GM12878 (cell line): ENCODE measurements around the gene LAT. TPM values are rescaled to one million over a fixed set of nuclear protein-coding genes. Genes with fewer than 3 reads are reported as not detected.

Experiments used
- ATAC-seq: fragments of 200-7000 bp; cut with Tn5 transposase; 3 replicates; pipeline ENCODE4 v1.9.1; 2020; ENCODE audit warnings: mild to moderate bottlenecking, moderate library complexity
- BruUV-seq: library from RNA; stranded (reverse); fragments of 400-500 nt; replicated peaks from 2 replicates; lab custom pipeline; 2021; lab: Mats Ljungman, UMichigan
- CTCF ChIA-PET: fragments of 300-600 bp; sonication (Branson Sonifier 250); formaldehyde crosslinking; extraction: SDS; loops from one replicate; lab custom pipeline; 2021; ENCODE audit warnings: inconsistent platforms; lab: Yijun Ruan, JAX
- POLR2A ChIA-PET: fragments of 350-600 bp; formaldehyde crosslinking; extraction: SDS; loops from one replicate; lab custom pipeline; 2021; ENCODE audit warnings: inconsistent platforms; lab: Charles Lee
- RAD21 ChIA-PET: fragments of 300-600 bp; sonication (Branson Sonifier 250); formaldehyde crosslinking; loops from one replicate; lab custom pipeline; 2023; ENCODE audit warnings: antibody characterized with exemption; ENCODE audit not compliant: unreplicated experiment; lab: Charles Lee
- SMC1A ChIA-PET: fragments of 300-600 bp; sonication (Branson Sonifier 250); formaldehyde crosslinking; loops from one replicate; lab custom pipeline; 2023; ENCODE audit not compliant: unreplicated experiment, uncharacterized antibody; lab: Charles Lee
- DNase-seq: peaks from one replicate; pipeline ENCODE4 v3.0.0-alpha.2; 2011; ENCODE audit warnings: low read depth, low spot score
- FAIRE-seq: peaks from 3 replicates; lab custom pipeline; 2011; peaks lifted over from hg19 to GRCh38; lab: Jason Lieb, UNC
- H2AFZ ChIP-seq: 2 replicates; pipeline ENCODE4 v1.6.0; 2011; ENCODE audit warnings: low read depth, low read length, control low read depth; ENCODE audit not compliant: control insufficient read depth
- H3K27ac ChIP-seq: 2 replicates; pipeline ENCODE4 v1.5.1; 2011; ENCODE audit warnings: control low read depth; ENCODE audit not compliant: control insufficient read depth, insufficient read depth
- H3K27me3 ChIP-seq, 2 experiments: replicated peaks in 1 of 2; 2 replicates each; pipeline versions ENCODE4 v1.6.0 to v1.6.1; 2011; ENCODE audit warnings: low read length in 1 of 2; ENCODE audit not compliant: control insufficient read depth in 2 of 2, insufficient read depth in 2 of 2
- H3K36me3 ChIP-seq, 2 experiments: 2 replicates each; pipeline ENCODE4 v1.5.1; 2011; ENCODE audit warnings: low read length in 1 of 2; ENCODE audit not compliant: control insufficient read depth in 2 of 2, insufficient read depth in 2 of 2
- H3K4me1 ChIP-seq: 2 replicates; pipeline ENCODE4 v1.6.1; 2011; ENCODE audit warnings: mild to moderate bottlenecking, low read length, moderate library complexity, mixed read lengths; ENCODE audit not compliant: control insufficient read depth, insufficient read depth
- H3K4me2 ChIP-seq: 2 replicates; pipeline ENCODE4 v1.6.0; 2011; ENCODE audit warnings: control low read depth; ENCODE audit not compliant: control insufficient read depth, insufficient read depth
- H3K4me3 ChIP-seq: fragments of 200-600 bp; sonication (generic); 2 replicates; pipeline ENCODE4 v1.5.1; 2016
- H3K79me2 ChIP-seq: 2 replicates; pipeline ENCODE4 v1.6.0; 2011; ENCODE audit warnings: low read length; ENCODE audit not compliant: control insufficient read depth, insufficient read depth
- H3K9ac ChIP-seq: 2 replicates; pipeline ENCODE4 v1.8.0; 2011; ENCODE audit warnings: low read length, control low read depth, mixed read lengths; ENCODE audit not compliant: control insufficient read depth, insufficient read depth
- H3K9me3 ChIP-seq: replicated peaks from 3 replicates; pipeline ENCODE4 v1.5.1; 2011; ENCODE audit warnings: mild to moderate bottlenecking, low read length; ENCODE audit not compliant: control insufficient read depth, insufficient read depth
- H4K20me1 ChIP-seq: 2 replicates; pipeline ENCODE4 v1.6.0; 2011; ENCODE audit not compliant: control insufficient read depth, insufficient read depth
- CREB1 ChIP-seq: IDR thresholded peaks from 2 replicates; pipeline ENCODE4 v1.6.1; 2012; ENCODE audit warnings: low read depth, mild to moderate bottlenecking, inconsistent platforms
- FOS ChIP-seq: IDR thresholded peaks from 3 replicates; pipeline ENCODE4 v1.6.1; 2011; ENCODE audit warnings: borderline replicate concordance; ENCODE audit not compliant: insufficient read length; ENCODE audit errors: extremely low read depth
- GABPA ChIP-seq: IDR thresholded peaks from 2 replicates; pipeline ENCODE4 v1.6.1; 2014; ENCODE audit warnings: antibody characterized with exemption, low read depth, mild to moderate bottlenecking, inconsistent platforms
- HDAC2 ChIP-seq: fragments of 200-600 bp; sonication (generic); IDR thresholded peaks from 2 replicates; pipeline ENCODE4 v1.6.1; 2017
- NFXL1 ChIP-seq: fragments of 450-650 bp; IDR thresholded peaks from 2 replicates; pipeline ENCODE4 v1.6.1; 2017; ENCODE audit warnings: antibody characterized with exemption, mild to moderate bottlenecking, borderline replicate concordance
- NRF1 ChIP-seq: conservative IDR thresholded peaks from 2 replicates; pipeline ENCODE4 v1.6.1; 2011; ENCODE audit warnings: mild to moderate bottlenecking, low read depth, low read length, improper control_type of control experiment
- POLR2AphosphoS5 ChIP-seq: IDR thresholded peaks from 2 replicates; pipeline ENCODE4 v1.6.1; 2011; ENCODE audit warnings: mild to moderate bottlenecking, low read length, inconsistent platforms
- RB1 ChIP-seq: fragments of 450-650 bp; formaldehyde crosslinking; IDR thresholded peaks from 2 replicates; pipeline ENCODE4 v1.6.1; 2017; ENCODE audit warnings: mild to moderate bottlenecking, borderline replicate concordance
- RCOR1 ChIP-seq: conservative IDR thresholded peaks from 2 replicates; pipeline ENCODE4 v1.6.1; 2012; ENCODE audit warnings: low read depth, low read length, improper control_type of control experiment
- TBL1XR1 ChIP-seq: IDR thresholded peaks from 2 replicates; pipeline ENCODE4 v1.6.1; 2012; ENCODE audit warnings: low read depth, low read length, improper control_type of control experiment
- TCF12 ChIP-seq: IDR thresholded peaks from 2 replicates; pipeline ENCODE4 v1.6.1; 2011; ENCODE audit warnings: low read depth, mild to moderate bottlenecking, low read length
- TCF3 ChIP-seq: IDR thresholded peaks from 2 replicates; pipeline ENCODE4 v1.6.1; 2012; ENCODE audit warnings: low read depth, mild to moderate bottlenecking, low read length, borderline replicate concordance; ENCODE audit not compliant: insufficient read depth
- ZNF217 ChIP-seq: fragments of 450-650 bp; IDR thresholded peaks from 2 replicates; pipeline ENCODE4 v1.6.1; 2017; ENCODE audit warnings: antibody characterized with exemption, mild to moderate bottlenecking
- ZNF274 ChIP-seq: IDR thresholded peaks from one replicate; pipeline ENCODE4 v1.8.0; 2011; ENCODE audit not compliant: insufficient read length, insufficient read depth
- whole genome bisulfite sequencing: methylation state at CpG from one replicate; pipeline ENCODE4 v1.1.6; 2016; ENCODE audit warnings: low lambda C conversion rate; ENCODE audit not compliant: insufficient replicate concordance, insufficient coverage; ENCODE audit errors: missing lambda C conversion rate; 5-methylcytosine and 5-hydroxymethylcytosine counted together
- in situ Hi-C: fragments of 300-500 bp; cut with MboI; formaldehyde crosslinking; loops from 9 replicates; pipeline ENCODE4 v1.14.3; 2018; ENCODE audit warnings: mixed read lengths
- intact Hi-C: fragments of 100-400 bp; cut with micrococcal nuclease; formaldehyde crosslinking; loops from one replicate; pipeline ENCODE4 v1.14.2; 2022; ENCODE audit not compliant: unreplicated experiment
- polyA plus RNA-seq, 11 experiments: library from polyadenylated mRNA; depleted of rRNA in 4 of 11; unstranded in 6 of 11; stranded (reverse) in 5 of 11; fragments of >200 nt; fragmentation: Nextera tagmentation in 4 of 11; fragmentation: Illumina TruSeq in 1 of 11; extraction: Ambion mirVana in 4 of 11; extraction: Trizol in 1 of 11; gene quantifications; 1 replicate in 1 of 11; 2 replicates in 10 of 11; pipeline versions ENCODE4 v1.2.1 to v1.2.3, GENCODE V29; 2011 to 2016; ENCODE audit warnings: inconsistent platforms in 2 of 11, missing spikeins in 2 of 11, low read depth in 1 of 11
- total RNA-seq, 4 experiments: library from RNA; depleted of rRNA in 3 of 4; stranded (reverse); fragments of >200 nt in 3 of 4; fragmentation: Illumina TruSeq in 1 of 4; extraction: Trizol in 1 of 4; gene quantifications; 2 replicates each; pipeline versions ENCODE4 v1.2.1 to v1.2.3, GENCODE V29; 2013 to 2021
- TF ChIP-seq, protein P1 (sequence below): IDR thresholded peaks from 2 replicates; pipeline ENCODE4 v1.6.1; 2011; ENCODE audit warnings: mild to moderate bottlenecking, low read depth, low read length, moderate library complexity; ENCODE audit not compliant: insufficient replicate concordance
- TF ChIP-seq, protein P2 (sequence below): fragments of 450-650 bp; IDR thresholded peaks from 2 replicates; pipeline ENCODE4 v1.6.1; 2017; ENCODE audit warnings: mild to moderate bottlenecking

Gene LAT
- total and polyA plus RNA-seq, 10 of the 15 experiments (the other 5 are each of a cell fraction or from before 2014, with no cell fraction given), result 0.39 to 6.9 (median 2.0) TPM

DNA sequence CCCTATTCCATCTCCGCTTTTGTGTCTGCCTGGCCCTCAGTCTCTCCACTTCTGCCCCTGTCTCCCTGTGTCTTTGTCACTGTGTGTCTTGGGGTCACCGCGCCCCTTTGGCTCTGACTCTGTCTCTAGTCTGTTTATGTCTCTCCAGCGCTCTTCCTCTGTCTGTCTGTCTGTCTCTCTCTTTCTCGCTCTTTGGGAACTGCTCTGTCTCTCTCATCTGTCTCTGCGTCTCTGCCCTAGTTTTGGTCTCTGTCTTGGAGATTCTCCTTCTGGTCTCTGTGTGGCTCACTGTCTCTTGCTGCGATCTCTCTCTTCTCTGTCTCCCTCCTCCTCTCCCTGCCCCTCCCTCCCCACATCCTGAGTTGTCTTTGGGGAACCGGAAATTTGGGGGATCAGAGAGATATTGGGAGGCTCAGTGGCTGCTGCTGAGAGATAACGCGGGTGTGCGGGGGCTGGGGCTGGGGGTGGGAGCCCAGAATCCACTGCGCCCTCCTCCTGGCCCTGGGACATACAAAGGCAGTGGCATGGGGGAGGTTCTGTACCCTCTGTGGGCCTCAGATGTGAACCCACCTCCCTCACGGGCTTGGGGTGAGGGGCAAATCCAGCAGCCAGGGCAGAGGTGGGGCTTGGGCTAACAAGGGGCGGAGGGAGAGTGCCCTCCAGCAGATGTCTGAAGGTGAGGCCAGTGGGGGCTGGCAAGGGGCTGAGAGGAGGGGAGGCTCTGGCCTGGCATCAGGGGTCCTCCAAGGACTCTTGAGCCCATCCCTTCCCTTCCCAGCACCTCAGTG lies 24.4 kb downstream of the LAT start:
- Histone ChIP-seq H2AFZ (no peak overlapping the region), H3K4me1 (no peaks in the 10 kb centered on the region), H3K79me2 (no peaks in the 10 kb centered on the region), H3K4me3 (no peak overlapping the region), H3K9me3 (no peaks in the 10 kb centered on the region), H3K9ac (no peak overlapping the region), H3K27me3 (no peaks in the 10 kb centered on the region), H3K27ac (no peak overlapping the region), H3K36me3 (no peaks in the 10 kb centered on the region), H3K4me2 (no peak overlapping the region), H4K20me1 (no peaks in the 10 kb centered on the region)
- POLR2A ChIA-PET, result no interaction called here
- intact Hi-C loops, result no loop called here
- in situ Hi-C loops, result no loop called here
- no peak for ATAC-seq
- DNase-seq, result no peak
- RAD21 ChIA-PET, result no interaction called here
- SMC1A ChIA-PET, result no interaction called here
- BruUV-seq, result no TSS peak
- no peak for FAIRE-seq
- CTCF ChIA-PET, result interaction anchor here (1.3 kb wide), 2 partner anchors 20 to 35 kb away, joined by 5 read pairs; partner anchors contain the start of gene SPNS1
- WGBS, result 50% methylated on average over 8 of the region's 14 CpGs
- no peak for TF ChIP-seq RB1
- no peak for TF ChIP-seq TBL1XR1

- H3K9me3 ChIP-seq, result no peaks in the 10 kb centered on the region
- 77% methylated on average over 2 of the region's 2 CpGs for WGBS
- intact Hi-C loops (no loop called here), in situ Hi-C loops (no loop called here)
- no peaks in the 10 kb centered on the region for H4K20me1 ChIP-seq
- H3K4me1 ChIP-seq, result no peaks in the 10 kb centered on the region
- FAIRE-seq (no peak), ATAC-seq (no peak), DNase-seq (no peak)
- no peak overlapping the region for H3K4me2 ChIP-seq
- CTCF ChIA-PET, result interaction anchor here (0.7 to 1.3 kb wide), 3 partner anchors 11 to 36 kb away, joined by 4 to 5 read pairs (median 5); partner anchors contain the start of gene SPNS1
- H3K27me3 ChIP-seq, result no peaks in the 10 kb centered on the region
- no peaks in the 10 kb centered on the region for H3K36me3 ChIP-seq
- POLR2A ChIA-PET, result no interaction called here
- no peak overlapping the region for H2AFZ ChIP-seq
- H3K9ac ChIP-seq, result no peak overlapping the region
- RAD21 ChIA-PET, result no interaction called here
- H3K4me3 ChIP-seq, result no peak overlapping the region
- SMC1A ChIA-PET, result no interaction called here
- no TSS peak for BruUV-seq
- no peaks in the 10 kb centered on the region for H3K79me2 ChIP-seq
- no peak overlapping the region for H3K27ac ChIP-seq
- TF ChIP-seq, protein P1, sequence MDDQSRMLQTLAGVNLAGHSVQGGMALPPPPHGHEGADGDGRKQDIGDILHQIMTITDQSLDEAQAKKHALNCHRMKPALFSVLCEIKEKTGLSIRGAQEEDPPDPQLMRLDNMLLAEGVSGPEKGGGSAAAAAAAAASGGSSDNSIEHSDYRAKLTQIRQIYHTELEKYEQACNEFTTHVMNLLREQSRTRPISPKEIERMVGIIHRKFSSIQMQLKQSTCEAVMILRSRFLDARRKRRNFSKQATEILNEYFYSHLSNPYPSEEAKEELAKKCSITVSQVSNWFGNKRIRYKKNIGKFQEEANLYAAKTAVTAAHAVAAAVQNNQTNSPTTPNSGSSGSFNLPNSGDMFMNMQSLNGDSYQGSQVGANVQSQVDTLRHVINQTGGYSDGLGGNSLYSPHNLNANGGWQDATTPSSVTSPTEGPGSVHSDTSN, result no peak
- TF ChIP-seq, protein P2, sequence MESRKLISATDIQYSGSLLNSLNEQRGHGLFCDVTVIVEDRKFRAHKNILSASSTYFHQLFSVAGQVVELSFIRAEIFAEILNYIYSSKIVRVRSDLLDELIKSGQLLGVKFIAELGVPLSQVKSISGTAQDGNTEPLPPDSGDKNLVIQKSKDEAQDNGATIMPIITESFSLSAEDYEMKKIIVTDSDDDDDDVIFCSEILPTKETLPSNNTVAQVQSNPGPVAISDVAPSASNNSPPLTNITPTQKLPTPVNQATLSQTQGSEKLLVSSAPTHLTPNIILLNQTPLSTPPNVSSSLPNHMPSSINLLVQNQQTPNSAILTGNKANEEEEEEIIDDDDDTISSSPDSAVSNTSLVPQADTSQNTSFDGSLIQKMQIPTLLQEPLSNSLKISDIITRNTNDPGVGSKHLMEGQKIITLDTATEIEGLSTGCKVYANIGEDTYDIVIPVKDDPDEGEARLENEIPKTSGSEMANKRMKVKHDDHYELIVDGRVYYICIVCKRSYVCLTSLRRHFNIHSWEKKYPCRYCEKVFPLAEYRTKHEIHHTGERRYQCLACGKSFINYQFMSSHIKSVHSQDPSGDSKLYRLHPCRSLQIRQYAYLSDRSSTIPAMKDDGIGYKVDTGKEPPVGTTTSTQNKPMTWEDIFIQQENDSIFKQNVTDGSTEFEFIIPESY, result no peak
- no peak for TF ChIP-seq GABPA
- no peak for TF ChIP-seq RCOR1
- no peak for TF ChIP-seq ZNF274
- TF ChIP-seq TCF12, result no peak
- TF ChIP-seq ZNF217, result no peak
- no peak for TF ChIP-seq NFXL1
- TF ChIP-seq NRF1, result no peak
- TF ChIP-seq POLR2AphosphoS5, result no peak
- TF ChIP-seq FOS, result no peak
- TF ChIP-seq CREB1, result no peak
- TF ChIP-seq TCF3, result no peak
- TF ChIP-seq HDAC2, result no peak
Measured at GRCh38 chr16:29009838-29010166, 24.9 kb downstream of the LAT start.
